WTC11 (cell line): ENCODE results near the gene CFAP161.

Source experiments
- ESRRA ChIP-seq: sonication (generic); formaldehyde crosslinking; IDR thresholded peaks from 2 replicates; pipeline ENCODE4 v1.8.1; 2022; ENCODE audit warnings: mild to moderate bottlenecking, missing genetic modification reagents, borderline replicate concordance
- FOXP1 ChIP-seq: sonication (generic); formaldehyde crosslinking; IDR thresholded peaks from 2 replicates; pipeline ENCODE4 v1.8.0; 2022; ENCODE audit warnings: missing genetic modification reagents, mild to moderate bottlenecking, moderate library complexity, borderline replicate concordance
- KAT7 ChIP-seq: sonication (generic); formaldehyde crosslinking; IDR thresholded peaks from 2 replicates; pipeline ENCODE4 v1.8.1; 2023; ENCODE audit warnings: missing genetic modification reagents, mild to moderate bottlenecking, borderline replicate concordance
- MYBL2 ChIP-seq: sonication (generic); formaldehyde crosslinking; IDR thresholded peaks from 2 replicates; pipeline ENCODE4 v1.8.1; 2023; ENCODE audit warnings: mild to moderate bottlenecking, moderate library complexity, missing genetic modification reagents
- NR2C2 ChIP-seq: sonication (generic); formaldehyde crosslinking; IDR thresholded peaks from 2 replicates; pipeline ENCODE4 v1.8.0; 2022; ENCODE audit warnings: mild to moderate bottlenecking, missing genetic modification reagents
- ZNF232 ChIP-seq: sonication (generic); formaldehyde crosslinking; IDR thresholded peaks from 2 replicates; pipeline ENCODE4 v1.8.0; 2022; ENCODE audit warnings: mild to moderate bottlenecking, missing genetic modification reagents
- ZNF263 ChIP-seq: sonication (generic); formaldehyde crosslinking; IDR thresholded peaks from 2 replicates; pipeline ENCODE4 v1.8.1; 2022; ENCODE audit warnings: low read depth, mild to moderate bottlenecking, moderate library complexity, missing genetic modification reagents
- TF ChIP-seq, protein P1 (sequence below): sonication (generic); formaldehyde crosslinking; IDR thresholded peaks from 2 replicates; pipeline ENCODE4 v1.8.0; 2022; ENCODE audit warnings: mild to moderate bottlenecking, missing genetic modification reagents
- TF ChIP-seq, protein P2 (sequence below): sonication (generic); formaldehyde crosslinking; IDR thresholded peaks from 2 replicates; pipeline ENCODE4 v1.8.1; 2023; ENCODE audit warnings: mild to moderate bottlenecking, missing genetic modification reagents, moderate library complexity
- TF ChIP-seq, protein P3 (sequence below): sonication (generic); formaldehyde crosslinking; conservative IDR thresholded peaks from 2 replicates; pipeline ENCODE4 v1.8.1; 2022; ENCODE audit warnings: mild to moderate bottlenecking, missing genetic modification reagents
- TF ChIP-seq, protein P4 (sequence below): sonication (generic); formaldehyde crosslinking; IDR thresholded peaks from 2 replicates; pipeline ENCODE4 v1.8.1; 2023; ENCODE audit warnings: mild to moderate bottlenecking, missing genetic modification reagents, borderline replicate concordance
- TF ChIP-seq, protein P5 (sequence below): fragments of 200-600 bp; IDR thresholded peaks from 2 replicates; pipeline ENCODE4 v1.8.0; 2022; ENCODE audit warnings: antibody characterized with exemption
- TF ChIP-seq, protein P6 (sequence below): sonication (generic); formaldehyde crosslinking; IDR thresholded peaks from 2 replicates; pipeline ENCODE4 v1.8.1; 2023; ENCODE audit warnings: mild to moderate bottlenecking, moderate library complexity, missing genetic modification reagents

DNA sequence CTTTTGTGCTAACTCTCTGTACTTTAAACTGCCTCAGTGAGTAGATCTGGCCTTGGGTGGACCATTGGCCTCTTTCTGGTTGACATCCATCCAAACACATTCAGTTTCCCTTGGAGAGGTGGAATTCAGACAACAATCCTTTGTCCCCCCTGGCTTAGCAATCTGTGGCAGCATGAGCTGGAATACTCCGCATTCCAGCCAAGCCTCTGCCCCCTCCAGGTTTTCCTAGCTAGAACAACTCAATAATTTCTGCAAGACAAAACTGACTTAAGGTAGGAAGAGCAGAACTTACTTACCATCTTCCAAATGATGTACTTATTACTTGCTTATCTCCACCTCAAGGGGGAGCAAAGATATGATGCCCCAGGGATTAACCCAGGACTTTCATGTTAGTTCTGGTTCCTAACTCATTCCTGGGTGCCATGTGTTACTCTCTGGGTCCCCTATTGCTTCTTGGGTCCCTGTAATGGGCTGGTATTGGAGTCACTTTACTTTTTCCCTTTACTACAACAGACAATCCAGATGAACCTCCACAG lies 40.8 kb downstream of the CFAP161 start:
- TF ChIP-seq ZNF263 (CRISPR knock-in tag) (no peak), FOXP1 (CRISPR knock-in tag) (no peak), ESRRA (no peak), ZNF232 (no peak), NR2C2 (CRISPR knock-in tag) (no peak), MYBL2 (CRISPR knock-in tag) (no peak), KAT7 (CRISPR knock-in tag) (no peak)
- TF ChIP-seq, protein P1, sequence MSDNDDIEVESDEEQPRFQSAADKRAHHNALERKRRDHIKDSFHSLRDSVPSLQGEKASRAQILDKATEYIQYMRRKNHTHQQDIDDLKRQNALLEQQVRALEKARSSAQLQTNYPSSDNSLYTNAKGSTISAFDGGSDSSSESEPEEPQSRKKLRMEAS (CRISPR knock-in tag) = no peak
- TF ChIP-seq, protein P2, sequence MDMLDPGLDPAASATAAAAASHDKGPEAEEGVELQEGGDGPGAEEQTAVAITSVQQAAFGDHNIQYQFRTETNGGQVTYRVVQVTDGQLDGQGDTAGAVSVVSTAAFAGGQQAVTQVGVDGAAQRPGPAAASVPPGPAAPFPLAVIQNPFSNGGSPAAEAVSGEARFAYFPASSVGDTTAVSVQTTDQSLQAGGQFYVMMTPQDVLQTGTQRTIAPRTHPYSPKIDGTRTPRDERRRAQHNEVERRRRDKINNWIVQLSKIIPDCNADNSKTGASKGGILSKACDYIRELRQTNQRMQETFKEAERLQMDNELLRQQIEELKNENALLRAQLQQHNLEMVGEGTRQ = no peak
- TF ChIP-seq, protein P3, sequence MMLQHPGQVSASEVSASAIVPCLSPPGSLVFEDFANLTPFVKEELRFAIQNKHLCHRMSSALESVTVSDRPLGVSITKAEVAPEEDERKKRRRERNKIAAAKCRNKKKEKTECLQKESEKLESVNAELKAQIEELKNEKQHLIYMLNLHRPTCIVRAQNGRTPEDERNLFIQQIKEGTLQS (CRISPR knock-in tag) = no peak
- TF ChIP-seq, protein P4, sequence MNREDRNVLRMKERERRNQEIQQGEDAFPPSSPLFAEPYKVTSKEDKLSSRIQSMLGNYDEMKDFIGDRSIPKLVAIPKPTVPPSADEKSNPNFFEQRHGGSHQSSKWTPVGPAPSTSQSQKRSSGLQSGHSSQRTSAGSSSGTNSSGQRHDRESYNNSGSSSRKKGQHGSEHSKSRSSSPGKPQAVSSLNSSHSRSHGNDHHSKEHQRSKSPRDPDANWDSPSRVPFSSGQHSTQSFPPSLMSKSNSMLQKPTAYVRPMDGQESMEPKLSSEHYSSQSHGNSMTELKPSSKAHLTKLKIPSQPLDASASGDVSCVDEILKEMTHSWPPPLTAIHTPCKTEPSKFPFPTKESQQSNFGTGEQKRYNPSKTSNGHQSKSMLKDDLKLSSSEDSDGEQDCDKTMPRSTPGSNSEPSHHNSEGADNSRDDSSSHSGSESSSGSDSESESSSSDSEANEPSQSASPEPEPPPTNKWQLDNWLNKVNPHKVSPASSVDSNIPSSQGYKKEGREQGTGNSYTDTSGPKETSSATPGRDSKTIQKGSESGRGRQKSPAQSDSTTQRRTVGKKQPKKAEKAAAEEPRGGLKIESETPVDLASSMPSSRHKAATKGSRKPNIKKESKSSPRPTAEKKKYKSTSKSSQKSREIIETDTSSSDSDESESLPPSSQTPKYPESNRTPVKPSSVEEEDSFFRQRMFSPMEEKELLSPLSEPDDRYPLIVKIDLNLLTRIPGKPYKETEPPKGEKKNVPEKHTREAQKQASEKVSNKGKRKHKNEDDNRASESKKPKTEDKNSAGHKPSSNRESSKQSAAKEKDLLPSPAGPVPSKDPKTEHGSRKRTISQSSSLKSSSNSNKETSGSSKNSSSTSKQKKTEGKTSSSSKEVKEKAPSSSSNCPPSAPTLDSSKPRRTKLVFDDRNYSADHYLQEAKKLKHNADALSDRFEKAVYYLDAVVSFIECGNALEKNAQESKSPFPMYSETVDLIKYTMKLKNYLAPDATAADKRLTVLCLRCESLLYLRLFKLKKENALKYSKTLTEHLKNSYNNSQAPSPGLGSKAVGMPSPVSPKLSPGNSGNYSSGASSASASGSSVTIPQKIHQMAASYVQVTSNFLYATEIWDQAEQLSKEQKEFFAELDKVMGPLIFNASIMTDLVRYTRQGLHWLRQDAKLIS (CRISPR knock-in tag) = no peak
- TF ChIP-seq, protein P5, sequence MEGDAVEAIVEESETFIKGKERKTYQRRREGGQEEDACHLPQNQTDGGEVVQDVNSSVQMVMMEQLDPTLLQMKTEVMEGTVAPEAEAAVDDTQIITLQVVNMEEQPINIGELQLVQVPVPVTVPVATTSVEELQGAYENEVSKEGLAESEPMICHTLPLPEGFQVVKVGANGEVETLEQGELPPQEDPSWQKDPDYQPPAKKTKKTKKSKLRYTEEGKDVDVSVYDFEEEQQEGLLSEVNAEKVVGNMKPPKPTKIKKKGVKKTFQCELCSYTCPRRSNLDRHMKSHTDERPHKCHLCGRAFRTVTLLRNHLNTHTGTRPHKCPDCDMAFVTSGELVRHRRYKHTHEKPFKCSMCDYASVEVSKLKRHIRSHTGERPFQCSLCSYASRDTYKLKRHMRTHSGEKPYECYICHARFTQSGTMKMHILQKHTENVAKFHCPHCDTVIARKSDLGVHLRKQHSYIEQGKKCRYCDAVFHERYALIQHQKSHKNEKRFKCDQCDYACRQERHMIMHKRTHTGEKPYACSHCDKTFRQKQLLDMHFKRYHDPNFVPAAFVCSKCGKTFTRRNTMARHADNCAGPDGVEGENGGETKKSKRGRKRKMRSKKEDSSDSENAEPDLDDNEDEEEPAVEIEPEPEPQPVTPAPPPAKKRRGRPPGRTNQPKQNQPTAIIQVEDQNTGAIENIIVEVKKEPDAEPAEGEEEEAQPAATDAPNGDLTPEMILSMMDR = no peak
- TF ChIP-seq, protein P6, sequence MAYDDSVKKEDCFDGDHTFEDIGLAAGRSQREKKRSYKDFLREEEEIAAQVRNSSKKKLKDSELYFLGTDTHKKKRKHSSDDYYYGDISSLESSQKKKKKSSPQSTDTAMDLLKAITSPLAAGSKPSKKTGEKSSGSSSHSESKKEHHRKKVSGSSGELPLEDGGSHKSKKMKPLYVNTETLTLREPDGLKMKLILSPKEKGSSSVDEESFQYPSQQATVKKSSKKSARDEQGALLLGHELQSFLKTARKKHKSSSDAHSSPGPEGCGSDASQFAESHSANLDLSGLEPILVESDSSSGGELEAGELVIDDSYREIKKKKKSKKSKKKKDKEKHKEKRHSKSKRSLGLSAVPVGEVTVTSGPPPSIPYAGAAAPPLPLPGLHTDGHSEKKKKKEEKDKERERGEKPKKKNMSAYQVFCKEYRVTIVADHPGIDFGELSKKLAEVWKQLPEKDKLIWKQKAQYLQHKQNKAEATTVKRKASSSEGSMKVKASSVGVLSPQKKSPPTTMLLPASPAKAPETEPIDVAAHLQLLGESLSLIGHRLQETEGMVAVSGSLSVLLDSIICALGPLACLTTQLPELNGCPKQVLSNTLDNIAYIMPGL = no peak
